Frontal cortex (tissue), 4 donors: ENCODE data around the gene ZXDC. TPM values are rescaled to one million over a fixed set of nuclear protein-coding genes. Genes with fewer than 3 reads are reported as not detected.

Experiments used
- DNase-seq, 2 donors: peaks; one replicate each; pipeline ENCODE4 v3.0.0; 2012; ENCODE audit warnings: low spot score in 2 of 2
- FAIRE-seq: peaks from 2 replicates; lab custom pipeline; 2012; peaks lifted over from hg19 to GRCh38; lab: Jason Lieb, UNC
- total RNA-seq: library from RNA; depleted of rRNA; stranded (reverse); fragments of >200 nt; gene quantifications from one replicate; pipeline ENCODE4 v1.2.3, GENCODE V29; 2014
- donor health status: control.
- donor health status: control.
- donor health status: control.

The ZXDC gene
- total RNA-seq, 1 donor from 2014 or later = 36.3 TPM

DNA sequence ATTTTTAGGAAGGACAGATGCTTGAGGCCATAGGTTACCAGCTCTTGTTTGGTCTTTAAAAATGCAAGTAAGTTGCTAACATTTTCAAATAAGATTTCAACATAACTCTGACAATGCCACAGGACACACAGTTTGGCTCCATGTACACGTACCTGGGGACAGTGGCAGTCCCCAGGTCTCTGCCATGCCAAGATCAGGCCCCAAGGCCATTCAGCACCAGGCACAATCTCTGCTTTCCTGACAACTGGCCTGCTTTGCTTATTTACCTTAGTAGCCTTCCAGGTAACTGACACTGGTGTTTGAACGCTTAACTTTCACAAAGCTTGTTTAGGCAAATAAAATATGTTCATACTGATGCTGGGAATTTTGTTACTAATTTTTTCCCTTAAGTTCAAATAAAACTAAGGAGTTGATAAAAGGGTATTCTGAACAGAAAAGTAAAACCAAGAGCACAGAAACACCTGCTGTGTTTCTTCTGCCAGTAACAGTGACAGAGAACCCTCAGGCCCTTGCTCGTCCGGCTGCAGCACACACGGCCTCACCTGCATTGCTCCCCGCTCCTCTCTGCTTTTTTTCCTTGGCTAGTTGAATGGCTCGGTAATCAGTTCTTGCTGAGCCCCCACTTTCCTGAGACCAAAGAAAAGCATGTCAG is 16.5 kb downstream of the ZXDC start:
- no peak for FAIRE-seq
- DNase-seq = no peak

GRCh38 chr3:126456766-126457388 is 18.8 kb downstream of the ZXDC start:
- DNase-seq (no peak), FAIRE-seq (no peak)

DNA sequence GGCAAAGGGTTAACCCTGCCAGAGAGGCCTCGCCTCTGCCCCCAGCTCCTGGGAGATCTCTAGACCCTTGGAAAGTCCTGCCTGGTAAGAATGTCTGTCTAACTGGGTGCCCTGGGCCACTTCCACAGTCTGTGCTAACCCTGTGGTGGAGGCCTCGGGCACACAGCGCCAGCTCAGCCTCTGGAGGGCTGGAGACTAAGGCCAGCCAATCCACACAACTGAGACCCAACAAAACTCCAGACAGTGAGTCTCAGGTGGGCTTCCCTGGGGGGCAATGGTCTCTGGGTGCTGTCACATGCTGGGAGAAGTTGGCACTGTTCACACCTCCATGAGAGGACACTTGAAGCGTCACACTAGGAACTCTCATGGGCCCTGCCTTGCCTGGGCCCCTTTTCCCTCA is 19.5 kb downstream of the ZXDC start:
- FAIRE-seq = no peak
- DNase-seq = no peak

DNA sequence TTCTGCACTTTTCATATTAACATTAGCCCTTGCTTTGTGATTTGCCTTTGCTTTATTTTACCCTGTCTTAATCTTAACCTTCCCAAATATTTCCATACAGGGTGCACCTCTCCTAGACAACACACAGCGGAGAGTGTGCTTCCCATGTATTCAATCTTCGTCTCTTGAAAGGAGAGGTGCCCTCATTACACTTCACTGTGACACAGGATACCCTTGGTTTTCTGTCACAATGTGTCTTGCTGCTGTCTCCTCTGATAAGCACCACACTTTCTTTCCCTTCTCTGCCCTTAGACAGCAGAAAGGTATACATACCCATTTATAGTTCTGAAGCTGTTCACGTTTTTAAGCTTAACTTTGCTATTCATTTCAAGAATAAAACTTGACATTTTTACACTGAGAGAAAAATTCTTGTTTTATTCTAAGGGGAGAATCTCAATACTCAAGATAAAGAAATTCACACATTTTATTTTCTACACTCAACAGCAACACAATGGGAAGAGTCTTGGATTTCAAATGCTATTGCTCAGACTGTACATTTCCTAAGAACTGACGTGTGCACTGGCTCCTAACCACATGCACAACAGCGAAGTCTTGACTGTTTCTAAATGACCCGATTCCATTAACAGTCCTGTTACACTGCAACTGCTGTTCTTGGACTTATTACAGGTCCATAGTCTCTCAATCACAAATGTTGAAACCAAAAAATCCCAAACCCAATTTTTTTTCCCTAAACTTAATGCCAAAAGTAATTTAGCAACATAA is 21.1 kb downstream of the ZXDC start:
- FAIRE-seq (no peak), DNase-seq (no peak)

- DNase-seq (no peak), FAIRE-seq (peak; percentile 21)
These were observed 21.7 kb downstream of the ZXDC start for GRCh38 chr3:126454025-126454424.

- FAIRE-seq = no peak
- DNase-seq = no peak
These were observed 23.5 kb downstream of the ZXDC start for GRCh38 chr3:126452213-126452612.

- FAIRE-seq (no peak), DNase-seq (no peak)
These were observed 24.2 kb downstream of the ZXDC start for GRCh38 chr3:126451511-126451910.

DNA sequence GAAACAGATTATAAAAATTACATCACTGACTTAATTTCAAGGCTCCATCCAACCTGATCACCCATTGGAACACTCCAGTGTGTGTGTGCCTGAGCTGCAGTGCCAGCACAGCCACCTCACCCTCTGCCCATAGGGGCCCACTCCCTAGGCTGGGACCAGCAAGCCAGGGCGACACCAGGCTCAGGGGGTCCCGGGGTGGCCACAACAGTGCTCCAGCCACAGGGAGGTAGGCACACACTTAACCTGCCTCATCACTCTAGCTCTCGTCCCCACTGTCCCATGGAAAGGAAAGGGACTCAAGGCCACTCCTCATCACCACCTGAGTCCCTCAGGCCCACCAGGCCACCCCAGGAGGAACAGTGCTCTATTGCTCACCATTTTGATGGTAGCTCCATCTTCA is 24.9 kb downstream of the ZXDC start:
- DNase-seq = no peak
- no peak for FAIRE-seq

- FAIRE-seq = no peak
- DNase-seq = no peak
These were observed 25.5 kb downstream of the ZXDC start for GRCh38 chr3:126450219-126450618.

DNA sequence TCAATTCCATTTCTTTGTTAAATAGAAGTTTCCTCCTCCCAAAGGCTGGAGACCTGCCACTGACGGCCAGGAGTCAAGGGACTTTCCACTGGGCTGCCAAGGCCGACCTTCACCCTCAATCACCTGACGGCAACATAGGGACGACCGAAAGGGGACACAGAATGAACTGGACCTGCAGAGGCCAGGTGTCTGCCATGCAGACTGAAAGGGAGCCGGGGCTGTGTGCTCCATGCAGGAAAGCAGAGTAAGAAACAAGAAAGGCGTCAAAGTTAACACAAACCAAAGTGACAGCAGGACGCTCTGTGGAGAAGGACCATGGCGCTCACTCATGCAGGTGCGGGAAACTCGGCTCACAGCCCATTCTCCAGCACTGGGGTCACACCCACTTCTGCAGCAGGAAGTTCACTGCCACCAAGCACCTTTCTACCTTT is 26.1 kb downstream of the ZXDC start:
- FAIRE-seq (no peak), DNase-seq (no peak)

- no peak for DNase-seq
- FAIRE-seq = no peak
These were observed 26.9 kb downstream of the ZXDC start for GRCh38 chr3:126448893-126449180.

DNA sequence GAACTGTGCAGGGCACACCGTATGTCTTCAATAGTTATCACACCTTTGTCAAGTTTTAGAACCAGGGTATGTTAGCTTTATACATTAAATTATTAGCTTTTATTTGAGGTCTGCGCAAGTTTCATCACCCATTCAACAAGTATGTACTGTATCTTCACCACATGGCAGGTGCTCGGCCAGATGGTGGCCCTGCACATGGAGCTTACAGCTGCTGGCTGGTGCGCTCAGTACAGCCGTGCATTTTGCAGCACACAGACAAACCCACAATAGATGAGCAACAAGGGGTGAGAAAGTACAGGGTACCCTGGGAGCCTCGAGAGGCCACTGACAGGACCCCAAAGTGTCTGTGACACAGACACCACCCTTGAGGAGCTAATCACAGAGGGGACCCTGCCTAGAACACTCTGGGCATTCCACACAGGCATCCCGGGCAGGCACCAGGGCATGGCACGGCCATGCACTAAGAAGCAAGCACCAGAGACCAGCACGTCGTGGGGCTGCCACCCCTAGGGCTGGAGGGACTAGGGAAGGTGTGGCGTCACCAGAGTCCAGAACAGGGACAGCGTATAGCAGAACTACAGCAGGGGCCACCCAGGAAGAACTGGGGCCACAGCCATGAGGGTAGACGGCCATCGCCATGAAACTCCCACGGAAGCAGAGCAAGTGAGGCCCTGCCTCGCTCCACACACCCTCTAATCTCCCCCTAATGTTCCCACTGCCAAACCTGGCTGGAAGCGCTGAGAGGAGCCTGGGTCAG is 27.4 kb downstream of the ZXDC start:
- no peak for DNase-seq
- FAIRE-seq = no peak

- DNase-seq = no peak
- no peak for FAIRE-seq
These were observed 28.1 kb downstream of the ZXDC start for GRCh38 chr3:126447456-126448106.

DNA sequence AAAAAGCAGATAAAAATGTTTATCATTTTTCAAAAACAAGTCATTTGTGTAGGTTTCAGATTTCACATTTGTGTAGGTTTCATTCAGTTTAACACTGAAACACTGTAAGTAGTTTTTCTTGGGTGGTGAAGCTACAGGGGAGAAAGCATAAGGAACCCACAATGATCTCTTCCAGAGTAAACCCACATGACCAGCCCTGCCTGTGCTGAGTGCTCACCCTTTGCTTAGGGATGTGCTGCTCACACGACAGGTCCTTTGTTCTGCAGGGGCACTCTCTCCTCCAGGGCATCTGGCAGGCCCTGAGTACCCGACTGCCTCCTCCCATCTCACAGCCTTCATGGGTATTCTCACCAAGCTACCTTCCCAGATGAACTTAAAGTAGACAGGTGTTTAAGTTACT is 28.9 kb downstream of the ZXDC start:
- DNase-seq (no peak), FAIRE-seq (no peak)

GRCh38 chr3:126446301-126446700 is 29.4 kb downstream of the ZXDC start:
- DNase-seq (no peak), FAIRE-seq (no peak)

DNA sequence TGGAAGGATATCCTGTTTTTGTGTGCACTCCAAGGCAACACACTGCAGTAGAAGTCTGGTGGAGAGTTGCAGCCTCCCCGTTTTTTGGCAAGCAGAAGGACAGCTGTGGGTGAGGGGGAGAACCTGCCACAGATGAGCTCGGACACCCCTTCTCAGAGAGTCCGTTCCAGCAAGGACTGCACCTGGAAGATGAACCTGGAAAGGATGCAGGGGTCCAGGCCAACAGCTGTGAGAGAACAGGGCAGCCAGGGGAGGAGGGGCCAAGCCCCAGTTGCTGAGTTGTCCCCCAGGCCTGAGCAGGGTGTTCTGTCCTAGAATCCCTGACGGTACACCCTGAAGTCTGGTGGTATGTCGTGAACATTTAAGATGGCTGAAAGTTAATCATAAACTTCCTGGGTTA is 30.2 kb downstream of the ZXDC start:
- DNase-seq = no peak
- FAIRE-seq = no peak

- DNase-seq (no peak), FAIRE-seq (no peak)
These were observed 32.8 kb downstream of the ZXDC start for GRCh38 chr3:126442856-126443242.

- peak in 1 of 2 donors; percentile 41 for DNase-seq
- no peak for FAIRE-seq
These were observed 33.4 kb downstream of the ZXDC start for GRCh38 chr3:126442094-126442855.

DNA sequence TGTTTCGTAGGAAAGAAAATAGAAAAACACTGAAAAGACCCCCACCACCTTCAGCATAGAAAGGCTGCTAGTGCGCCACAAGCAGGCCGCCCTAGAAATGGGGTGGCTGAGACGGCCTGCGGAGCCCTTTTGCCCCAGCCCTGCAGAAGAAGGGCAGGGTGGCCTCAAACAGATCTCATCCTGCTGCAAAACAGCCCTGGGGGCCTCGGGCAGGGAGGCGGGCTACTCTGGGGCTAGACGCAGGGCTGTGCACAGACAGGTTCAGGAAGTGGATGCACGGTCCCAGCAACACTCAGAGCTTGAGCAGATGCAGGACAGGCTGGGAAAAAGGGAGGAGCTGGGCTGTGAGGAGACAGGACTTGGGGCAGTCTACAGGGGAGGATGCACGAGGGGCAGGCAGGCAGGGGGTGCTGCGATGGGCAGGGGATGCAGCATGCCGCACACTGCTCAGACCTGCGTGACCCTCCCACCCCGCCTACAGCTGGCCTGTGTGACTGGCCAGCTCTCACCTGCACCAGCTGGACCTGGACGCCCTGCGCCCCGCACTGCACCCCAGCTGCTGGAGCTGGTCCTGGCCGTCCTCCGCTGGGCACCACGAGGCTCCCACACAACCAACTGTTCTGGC is 34.3 kb downstream of the ZXDC start:
- DNase-seq = no peak
- FAIRE-seq = no peak
